Stimulated activated CD4-positive, alpha-beta T cell treated with anti-CD3 and anti-CD28 coated beads, Interleukin-15, amount 100 ng/mL, for 1 hour (primary cell): Measurements from ENCODE around the gene RSPH4A.
"Not testable (repeated sequence)": the region's sequence is repeated elsewhere in the genome, so short reads cannot be mapped to it uniquely, and the experiment has no call there.

Experiments
- DNase-seq, 2 donors: peaks; one replicate each; pipeline ENCODE4 v3.0.0-alpha.2; 2020; ENCODE audit warnings: low read depth in 1 of 2, low spot score in 1 of 2

Gene RSPH4A

DNA sequence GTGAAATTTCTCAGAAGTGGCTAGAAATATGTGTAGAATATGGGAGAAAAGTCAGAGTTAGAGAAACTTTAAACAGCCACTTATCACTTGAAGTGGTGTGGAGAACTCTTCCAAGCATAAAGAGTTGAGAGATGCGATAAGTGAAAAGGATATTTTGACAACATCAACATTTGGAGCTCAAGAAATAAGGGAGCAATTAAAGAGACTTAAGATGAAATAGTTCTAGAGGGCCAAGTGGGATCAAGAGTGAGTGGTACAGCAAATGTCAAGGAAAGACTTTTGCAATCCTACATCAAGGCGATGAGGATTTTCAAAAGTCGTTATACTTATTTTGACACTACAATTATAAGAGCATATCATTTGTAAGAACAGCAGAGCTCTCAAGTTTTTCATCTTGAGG, 9.6 kb downstream of the RSPH4A start:
- DNase-seq: no peak

DNA sequence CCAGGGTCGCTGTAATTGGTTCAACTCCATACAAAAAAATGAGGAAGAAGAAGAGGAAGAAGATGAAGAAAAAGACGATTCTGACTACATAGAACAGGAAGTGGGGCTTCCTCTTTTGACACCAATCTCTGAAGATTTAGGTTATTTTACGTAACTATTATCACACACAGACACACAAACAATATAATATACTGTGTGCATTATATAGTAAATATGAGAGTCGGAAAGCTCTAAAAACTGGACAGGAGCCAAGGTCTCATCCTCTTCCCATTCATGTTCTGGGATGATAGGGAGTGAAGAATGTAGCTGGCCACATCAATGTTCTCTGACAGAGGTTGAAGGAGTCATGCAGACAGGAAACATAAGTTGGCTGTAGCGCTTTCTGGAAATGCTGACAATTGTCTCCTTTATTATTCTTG, 13.3 kb downstream of the RSPH4A start:
- DNase-seq: no peak

DNA sequence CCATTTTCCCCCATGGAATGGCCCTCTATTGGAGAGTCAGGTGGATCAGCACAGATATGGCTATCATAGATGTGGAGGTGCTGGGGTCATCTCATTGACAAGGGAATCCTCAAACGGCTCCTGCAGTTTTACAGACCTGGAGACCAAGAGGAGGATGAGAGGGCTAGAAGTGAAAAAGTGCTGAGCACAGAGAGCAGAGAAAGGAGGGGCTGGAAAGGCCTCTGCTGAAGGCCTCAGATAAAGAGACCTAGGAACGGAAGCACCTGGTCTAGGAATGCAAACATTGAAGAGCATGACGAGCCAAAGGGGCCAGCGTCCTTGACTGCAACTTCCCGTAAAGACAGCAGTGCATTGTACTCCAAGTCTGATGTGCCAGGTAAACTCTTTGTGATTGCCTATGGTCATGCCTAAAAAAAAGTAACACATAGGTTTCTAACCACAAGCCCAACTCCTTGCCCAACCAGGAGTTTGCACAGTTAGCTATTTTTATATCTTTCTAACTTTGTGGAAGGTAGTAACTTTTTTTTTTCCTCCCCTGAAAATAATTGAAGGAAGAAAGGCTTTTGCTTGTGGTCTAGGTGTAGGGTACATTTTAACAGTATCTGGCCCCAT, 15.2 kb downstream of the RSPH4A start:
- DNase-seq: no peak

DNA sequence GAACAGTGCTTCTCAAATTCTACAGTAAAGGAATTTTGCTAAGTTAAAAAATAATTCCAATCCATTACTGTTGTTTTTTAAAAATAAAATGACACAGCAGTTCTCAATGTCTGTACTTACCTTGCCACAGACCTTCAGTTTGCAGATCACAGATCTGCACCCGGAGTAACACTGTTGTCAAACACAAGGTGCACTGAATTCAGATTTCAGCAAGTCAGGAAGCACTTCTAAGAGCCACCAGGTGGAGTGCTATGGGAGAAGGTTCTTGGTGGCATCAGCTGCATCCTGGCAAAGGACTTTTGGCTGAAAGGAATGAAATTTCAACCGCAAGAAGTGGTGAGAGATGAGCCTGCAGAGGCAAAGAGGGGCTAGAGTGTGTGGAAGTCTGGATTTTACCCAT, 17.4 kb downstream of the RSPH4A start:
- no peak for DNase-seq

DNA sequence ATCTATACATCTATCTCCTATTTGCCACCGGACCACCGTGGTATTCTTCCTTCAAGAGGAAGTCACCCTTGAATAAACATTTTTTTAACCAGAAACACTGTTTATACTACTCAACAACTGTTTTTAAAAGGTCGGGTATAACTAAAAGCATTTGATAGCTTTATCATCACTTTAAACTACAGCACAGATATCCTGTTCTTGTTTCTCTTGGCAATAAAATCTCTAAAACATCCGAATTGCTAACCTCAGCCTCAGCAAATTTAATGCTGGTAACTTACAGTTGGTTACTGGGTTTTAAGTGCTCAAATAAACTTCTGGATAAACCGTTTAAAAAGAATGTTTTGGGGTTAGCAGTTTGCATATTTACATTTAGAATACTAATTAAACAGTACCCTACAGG, 31.9 kb downstream of the RSPH4A start:
- no peak for DNase-seq

DNA sequence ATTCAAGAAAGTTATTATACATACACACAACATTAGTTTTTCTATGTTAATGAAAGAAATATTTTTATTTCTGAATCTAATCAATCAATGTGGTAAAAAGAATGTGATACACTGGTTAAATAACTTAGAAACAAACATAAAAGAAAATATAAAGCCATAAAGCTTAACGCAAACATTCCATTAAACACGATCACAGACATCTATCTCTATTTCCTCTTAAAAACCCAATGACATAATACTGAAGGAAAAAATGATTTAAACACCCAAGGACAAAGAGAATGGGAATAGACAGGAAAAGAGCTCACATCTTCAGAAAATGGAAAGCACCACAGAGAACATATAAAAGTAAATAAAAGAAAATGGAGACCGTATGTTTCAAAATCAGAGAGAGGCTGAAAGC, 32.9 kb downstream of the RSPH4A start:
- no peak for DNase-seq

DNA sequence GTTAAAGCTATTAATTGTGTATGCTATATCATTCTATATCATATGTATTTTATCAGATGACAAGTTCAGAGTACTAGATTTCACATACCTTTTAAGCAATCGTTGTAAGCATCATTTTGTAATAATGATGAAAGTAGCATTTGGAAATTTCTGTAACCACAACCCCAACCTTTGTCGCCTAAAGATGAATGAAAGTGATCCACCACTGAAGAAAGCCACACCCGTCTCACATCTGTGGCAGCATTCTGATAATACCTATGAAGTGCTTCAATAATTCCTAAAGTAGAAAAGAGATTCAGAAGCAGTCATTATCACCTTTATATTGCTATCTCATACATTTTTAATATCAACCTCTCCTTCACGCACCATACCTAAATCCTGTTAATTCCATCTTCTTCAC, 35.6 kb downstream of the RSPH4A start:
- DNase-seq: no peak

DNA sequence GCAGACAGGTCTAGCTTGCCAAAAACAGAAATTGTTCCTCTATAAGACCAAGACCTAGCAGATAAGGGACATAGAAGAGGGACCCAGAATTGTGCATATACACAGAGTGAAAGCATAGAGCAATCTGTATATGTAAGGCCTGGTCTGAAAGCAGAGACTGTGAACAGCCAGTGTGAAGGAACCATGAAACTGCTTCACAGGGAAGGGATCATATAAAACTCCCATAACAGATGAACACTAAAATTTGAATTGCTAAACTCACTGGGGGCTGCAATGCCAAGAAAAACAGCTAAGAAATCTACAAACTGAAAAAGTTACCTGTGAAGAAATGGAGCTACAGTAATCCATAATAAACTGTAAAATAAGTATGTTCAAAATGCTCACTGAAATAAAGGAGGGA, 45.3 kb downstream of the RSPH4A start:
- no peak for DNase-seq

DNA sequence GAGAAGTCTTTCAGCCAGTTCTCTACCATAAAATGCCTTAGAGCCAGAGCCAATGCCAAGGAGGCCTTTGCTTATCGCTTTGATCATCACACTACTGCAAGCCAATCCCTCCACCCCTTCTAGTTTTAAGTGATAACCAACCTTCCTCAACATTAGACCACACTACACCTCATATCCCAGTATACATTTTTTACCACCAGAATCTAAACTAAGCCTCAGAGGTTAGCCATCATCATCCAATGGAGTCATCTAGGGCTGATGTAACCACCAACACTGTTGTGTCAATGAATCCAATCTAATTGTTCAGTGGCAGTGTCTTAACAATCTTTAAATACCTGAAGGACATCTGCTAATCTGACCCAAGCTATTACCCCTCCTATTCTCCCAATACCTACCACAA, 45.9 kb downstream of the RSPH4A start:
- no peak for DNase-seq

DNA sequence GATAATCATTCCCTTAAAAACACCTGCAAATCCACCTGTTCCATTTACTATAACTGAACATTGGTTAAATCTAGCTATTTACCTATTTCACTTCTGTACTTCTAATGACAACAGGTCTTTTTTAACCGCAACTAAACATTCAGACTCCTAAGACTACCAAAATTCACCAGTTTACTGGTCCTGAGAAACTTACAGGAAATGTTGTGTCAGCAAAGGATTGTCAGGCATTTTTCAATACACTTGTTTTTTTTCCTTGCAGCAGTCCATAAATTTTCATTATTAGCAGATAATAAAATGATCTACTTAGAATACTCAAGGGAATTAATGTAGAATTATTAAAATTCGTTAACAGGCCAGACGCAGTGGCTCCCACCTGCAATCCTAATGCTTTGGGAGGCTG, 47.0 kb downstream of the RSPH4A start:
- DNase-seq: no peak

DNA sequence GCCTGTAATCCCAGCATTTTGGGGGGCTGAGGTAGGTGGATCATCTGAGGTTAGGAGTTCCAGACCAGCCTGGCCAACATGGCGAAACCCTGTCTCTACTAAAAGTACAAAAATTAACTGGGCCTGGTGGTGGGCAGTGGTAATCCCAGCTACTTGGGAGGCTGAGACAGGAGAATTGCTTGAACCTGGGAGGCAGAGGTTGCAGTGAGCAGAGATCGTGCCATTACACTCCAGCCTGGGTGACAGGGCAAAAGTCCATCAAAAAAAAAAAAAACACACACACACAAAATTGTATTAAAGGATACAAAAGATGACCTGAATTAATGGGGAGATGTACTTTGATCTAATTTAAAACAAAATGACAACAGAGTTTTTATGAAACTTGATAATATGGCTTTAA, 47.9 kb downstream of the RSPH4A start:
- DNase-seq: not testable (repeated sequence)

DNA sequence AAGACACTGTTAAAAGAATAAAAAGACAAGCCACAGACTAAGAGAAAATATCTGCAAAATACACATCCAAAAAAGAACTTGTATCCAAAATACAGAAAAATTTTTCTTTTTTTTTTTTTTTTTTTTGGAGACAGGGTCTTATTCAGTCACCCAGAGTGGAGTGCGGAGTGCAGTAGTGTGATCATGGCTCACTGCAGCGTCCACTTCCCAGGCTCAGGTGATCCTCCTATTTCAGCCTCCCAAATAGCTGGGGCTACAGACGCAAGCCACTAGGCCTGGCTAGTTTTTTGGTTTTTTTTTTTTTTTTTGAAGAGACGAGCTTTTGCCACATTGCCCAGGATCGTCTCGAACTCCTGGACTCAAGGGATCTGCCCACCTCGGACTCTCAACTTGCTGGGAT, 49.2 kb downstream of the RSPH4A start:
- DNase-seq: no peak

DNA sequence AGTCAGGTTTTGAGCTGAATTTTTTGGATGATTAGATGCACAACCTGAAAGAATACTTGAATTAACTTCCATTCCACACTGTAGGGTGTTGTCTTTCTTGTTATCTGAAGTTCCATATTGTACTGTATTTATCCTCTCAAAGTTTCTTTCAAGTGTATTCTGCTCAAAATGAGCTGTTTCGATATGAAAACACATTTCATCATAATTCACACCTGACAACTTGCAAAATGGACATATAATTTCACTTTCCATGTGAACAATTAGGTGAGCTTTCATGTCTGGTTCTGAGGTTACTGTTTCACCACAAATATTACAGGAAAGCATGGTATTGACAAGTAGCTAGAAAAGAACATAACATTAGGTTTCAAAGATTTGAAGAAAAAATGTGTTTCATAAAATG, 50.6 kb downstream of the RSPH4A start:
- DNase-seq: no peak

DNA sequence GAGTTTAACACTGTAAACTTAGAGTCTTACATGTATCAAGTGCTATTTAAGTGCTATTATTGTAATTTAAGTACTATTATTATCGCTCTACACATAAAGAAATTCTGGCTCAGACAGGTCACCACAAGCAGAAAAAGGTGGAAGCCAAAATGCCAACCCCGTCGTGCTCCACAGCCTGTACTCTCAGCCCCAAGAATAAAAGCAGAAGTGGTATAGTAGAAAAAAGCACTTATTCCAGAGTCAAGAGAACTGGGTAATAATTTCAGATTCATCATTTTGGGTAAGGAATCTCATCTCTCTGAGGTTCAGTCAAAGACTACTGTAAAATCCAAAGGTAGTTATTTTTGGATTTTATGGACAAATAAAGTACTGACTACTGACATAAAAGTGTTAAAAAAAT, 51.3 kb downstream of the RSPH4A start:
- no peak for DNase-seq

DNA sequence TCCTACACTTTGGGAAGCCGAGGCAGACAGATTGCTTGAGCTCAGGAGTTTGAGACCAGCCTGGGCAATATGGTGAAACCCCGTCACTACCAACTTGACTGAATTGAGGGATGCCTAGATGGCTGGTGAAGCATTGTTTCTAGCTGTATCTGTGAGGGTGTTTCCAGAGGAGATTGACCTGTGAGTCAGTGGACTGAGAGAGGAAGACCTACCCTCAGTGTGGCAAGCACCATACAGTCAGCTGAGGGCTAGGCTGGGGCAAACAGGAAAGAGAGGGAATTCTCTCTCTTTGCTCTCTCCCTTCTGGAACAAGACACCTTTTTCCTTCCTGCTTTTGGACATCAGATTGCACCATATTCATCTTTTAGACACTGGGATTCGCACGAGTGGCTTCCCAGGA, 56.0 kb downstream of the RSPH4A start:
- DNase-seq: no peak

DNA sequence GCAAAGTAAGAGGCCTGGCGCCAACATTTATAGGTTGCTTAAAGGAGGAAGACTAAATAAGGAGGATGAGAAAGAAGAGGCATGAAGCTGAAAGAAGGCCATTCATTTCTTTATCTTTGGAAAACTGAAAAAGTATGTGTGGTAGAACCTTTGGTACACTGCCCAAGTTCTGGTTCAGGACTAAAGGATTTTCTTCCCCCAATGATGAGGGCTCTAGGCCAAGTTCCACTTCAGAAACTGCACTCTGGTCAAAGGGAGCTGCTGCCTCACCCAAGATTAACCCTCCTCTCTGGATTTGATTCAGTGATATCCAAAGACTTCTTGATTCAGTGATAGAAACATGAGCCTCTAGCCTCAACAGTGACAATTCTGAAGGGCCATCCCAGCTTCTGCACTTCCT, 59.7 kb downstream of the RSPH4A start:
- DNase-seq: no peak

DNA sequence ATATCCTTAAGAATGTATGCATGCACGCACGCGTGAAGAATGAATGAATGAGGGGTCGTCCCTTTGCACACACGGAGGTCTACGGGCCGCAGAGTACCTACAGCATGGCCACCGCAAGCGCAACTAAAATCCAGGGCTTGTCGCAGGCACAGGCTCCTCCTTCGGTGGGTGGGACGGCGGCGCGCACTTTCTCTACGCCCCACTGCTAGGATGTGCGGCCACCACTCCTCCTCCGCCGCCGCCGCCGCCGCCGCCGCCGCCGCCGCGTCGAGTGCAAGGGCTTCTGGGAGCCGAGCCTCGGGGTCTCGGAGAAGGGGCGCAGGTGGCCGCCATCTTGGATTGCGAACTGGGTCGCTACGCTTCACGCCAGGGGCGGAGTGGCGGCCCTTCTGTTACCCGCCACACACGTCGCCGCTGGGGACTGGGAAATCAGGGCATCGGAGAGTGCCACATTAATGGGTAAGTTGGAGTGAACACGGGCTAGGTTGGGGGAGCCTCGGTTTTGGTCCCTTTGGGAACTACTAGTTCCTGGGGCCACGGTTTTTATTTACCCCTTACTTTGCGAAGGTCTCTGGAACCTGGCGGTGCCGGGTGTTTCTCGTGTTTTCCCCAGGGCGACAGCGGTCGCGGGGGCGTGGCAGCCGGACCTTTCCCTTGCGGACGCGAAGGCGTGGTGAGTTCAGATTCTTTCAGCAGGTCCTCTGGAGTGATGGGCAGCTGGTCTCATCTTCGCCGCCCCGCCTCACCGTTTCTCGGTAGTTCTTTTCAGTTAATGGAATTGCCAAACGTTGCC, 64.8 kb downstream of the RSPH4A start, which contains the start of gene KPNA5:
KPNA5 (plus strand) TSS at position 332 of the 793 bp plus-strand sequence; CDS start at position 456, 124 bp downstream.
- peak; percentile 76 to 86 for DNase-seq

DNA sequence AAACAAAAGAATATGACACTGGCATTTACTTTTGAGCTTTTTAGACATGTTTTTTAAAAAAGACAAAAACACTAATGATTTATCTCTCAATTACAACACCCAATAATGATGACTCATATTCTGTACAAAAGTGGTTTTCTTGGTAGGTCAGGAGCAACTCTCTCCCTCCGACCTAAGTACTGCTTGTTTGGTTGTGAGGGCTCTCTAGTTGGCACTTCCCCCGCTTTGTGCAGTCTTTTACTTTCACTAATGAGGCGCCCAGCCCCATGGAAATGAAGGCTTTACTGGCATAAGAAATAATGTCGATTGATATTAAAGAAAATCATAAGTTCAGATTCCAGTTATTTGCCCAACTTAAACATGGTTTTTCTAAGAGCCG, 66.0 kb downstream of the RSPH4A start:
- DNase-seq: no peak
